GM18870 (cell line): Measurements from ENCODE around the gene NXPH1.

Source experiments
- ATAC-seq: cut with Tn5 transposase; IDR thresholded peaks from one replicate; pipeline ENCODE4 v1.9.1; 2021; ENCODE audit warnings: moderate library complexity; ENCODE audit not compliant: unreplicated experiment

The NXPH1 gene

DNA sequence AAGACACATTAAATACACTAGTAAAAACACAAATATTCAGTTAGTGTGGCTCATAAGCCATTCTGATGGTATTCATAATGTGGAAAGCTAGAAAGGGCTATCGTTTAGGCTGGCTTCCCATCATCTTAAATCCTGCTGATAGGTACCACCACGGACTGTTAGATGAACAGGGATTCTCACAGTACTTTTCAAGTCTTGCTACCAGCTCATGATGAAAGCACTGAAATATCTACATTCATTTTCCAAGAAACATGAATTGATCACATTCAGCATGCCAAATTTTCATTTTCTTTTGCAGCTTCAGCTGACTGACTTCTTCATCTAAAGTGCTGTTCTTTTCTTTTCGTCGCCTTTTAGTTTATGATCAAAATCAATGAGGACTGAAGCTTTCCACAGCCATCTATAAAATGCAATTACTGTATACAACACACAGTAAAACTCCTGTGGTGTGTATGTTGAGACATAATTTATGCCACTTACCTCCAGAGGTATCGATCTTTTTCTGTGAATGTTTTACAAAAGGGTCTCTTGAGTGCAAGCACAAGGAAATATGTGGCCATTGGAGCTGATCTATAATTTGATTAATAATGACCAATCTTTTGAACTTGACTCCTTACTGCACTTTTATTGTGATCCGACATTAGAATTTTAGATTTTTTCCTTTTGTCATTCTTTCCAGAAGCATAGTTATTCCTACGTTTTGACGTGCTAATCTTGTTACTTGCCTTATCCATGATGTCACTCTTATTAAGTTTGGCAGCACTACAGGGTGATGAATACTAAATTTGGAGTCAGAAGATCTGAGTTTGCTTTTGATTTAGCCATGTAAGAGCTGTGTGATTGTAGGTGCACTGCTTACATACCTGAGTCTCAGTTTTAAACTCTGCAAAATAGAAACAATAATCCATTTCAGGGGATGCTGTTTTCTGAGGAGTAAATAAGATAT, 58.4 kb downstream of the NXPH1 start:
- no peak for ATAC-seq

DNA sequence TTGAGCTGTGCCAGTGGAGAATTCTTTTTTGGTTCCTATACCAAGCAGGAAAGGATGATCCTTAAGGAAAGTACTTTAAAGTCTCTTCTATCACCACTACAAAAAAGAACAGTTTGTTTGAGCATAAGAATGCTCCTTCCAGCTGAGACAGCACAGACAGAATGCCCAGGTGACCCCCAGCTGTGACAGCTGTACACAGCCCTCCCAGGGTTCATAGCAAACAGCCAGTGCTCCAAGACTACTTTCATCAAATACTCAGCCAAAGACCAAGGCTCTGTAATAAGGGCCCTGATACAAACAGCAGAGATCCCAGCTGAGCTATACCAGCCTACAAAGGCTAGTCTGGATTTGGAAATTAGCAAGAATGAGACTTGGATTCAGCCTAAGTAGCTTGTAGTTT, 65.7 kb downstream of the NXPH1 start:
- no peak for ATAC-seq

DNA sequence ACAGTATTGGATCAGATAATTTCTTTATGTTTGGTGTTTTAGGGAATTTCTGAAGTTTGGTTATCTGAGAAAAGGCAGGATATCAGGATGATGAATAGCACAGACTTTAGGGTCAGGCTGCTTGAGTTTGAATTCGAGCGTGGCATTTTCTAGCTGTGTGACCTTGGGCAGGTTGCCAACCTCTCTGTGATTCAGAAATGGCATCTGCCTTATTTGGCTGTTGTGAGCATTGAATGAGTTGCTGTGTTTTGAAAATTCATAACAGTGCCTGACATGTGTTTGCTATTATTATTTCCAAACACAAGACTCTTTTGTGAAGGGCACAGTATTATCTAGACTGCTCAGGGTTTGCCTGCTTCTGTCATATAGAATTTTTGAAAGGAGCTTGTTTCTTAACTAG, 66.9 kb downstream of the NXPH1 start:
- no peak for ATAC-seq

DNA sequence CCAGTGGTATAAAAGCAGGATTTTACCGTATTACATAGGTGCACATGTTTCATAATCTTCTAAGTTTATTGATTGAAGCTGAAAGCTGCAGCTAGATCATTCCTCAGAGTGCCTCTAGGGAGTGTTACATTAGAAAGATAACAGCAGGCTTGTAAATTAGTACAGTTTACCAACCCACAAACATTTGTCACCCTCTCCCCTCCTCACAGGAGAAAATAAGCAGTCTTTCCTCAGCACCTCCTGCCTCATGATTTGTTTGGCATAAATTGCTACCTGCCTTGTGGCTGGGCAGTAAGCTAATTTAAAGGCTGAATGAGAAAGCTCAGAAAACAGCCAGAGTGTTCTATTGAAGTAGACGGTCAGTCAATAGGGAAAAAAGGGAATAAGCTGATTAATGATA, 74.2 kb downstream of the NXPH1 start:
- no peak for ATAC-seq

DNA sequence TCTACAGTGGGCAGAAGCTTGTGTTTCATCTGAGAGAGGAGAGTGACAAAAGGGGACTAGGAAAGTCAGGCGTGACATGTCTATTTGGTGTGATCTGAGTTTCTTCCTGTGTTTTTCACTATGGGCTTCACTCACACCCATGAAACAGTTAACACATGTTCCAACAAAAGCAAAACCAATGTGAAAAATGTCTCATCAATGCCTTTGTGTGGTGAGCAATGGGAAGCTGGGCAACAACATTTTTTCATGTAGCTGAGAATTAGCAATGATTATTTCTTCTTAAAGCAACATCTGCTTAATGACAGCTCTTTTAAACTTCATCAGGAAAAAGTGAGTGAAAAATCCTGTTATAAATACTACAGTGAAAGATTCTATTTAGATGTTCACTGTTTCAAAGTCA, 76.2 kb downstream of the NXPH1 start:
- no peak for ATAC-seq

DNA sequence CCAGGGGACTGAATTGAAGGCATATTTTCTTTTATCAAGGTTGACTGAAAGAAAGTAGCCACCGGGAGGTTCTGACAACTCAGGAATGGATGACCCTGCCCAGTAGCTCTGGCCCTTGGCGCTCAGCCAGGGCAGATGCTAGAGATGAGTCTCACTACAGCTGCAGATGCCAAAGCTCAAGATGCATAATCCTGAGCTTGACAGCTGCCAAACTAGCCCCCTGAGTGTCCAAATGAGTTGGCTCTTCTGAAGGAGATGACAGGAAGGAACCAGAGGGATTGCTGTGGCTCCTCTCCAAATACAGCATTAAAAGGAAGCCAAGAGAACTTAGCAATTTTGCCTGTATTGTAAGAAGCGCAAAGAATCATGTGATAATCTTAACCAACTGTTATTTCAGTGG, 78.4 kb downstream of the NXPH1 start:
- ATAC-seq: no peak

DNA sequence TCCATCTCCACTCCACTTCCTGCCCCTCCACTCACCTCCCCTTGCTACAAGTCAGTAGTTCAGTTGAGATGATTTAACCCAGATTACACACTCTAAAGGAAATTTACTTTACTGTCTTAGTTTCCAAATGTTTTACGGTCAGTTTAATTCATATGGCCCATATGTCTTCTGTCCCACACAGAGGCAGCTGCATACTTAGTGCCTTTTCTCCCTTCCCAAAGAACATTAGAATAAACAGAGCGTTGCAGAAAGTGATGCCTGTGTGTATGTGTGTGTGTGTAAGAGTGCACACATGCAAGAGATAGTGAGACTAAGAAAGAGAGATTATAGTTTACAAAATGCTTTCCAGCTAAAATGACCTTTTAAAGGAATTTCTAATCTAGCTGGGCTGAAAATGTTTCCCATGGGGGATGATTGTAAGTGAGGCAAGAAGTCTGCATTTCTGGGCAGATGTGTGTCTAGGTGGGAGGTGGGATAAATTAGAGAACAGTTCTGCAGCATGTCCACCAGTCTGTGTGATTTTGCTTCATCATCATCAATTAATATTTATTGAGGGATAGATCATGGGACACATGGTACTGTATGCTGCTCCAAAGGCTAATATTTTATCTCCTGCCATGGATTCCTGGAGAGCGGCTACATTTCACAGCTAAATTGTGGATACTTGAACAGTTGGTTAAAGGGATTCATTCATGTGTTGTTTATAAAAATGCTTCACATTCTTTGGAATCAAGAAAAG, 81.5 kb downstream of the NXPH1 start:
- no peak for ATAC-seq

DNA sequence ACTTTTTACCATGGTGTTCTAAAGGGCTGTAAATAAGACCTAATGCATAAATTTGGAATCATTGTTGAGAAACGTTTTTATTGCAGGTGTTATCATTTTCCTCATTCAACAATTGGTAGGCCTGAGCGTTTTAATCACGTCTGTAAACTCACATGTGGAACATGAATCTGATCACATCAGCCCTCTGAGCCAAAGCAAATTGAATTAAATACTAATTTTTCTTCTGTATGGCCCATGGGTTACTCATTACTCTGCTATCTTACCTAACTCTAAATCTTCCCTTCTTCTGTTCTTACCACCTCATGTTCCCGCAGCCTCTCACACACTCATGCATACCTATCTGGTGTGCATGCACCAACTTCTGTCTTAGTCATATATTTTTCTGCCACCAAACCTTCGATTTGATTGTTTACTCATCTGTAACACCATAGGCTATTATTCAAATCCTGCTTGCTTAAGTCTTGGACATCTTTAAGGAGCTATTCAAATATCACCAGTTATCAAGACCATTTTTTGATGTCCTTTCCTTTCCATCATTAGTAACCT, 82.3 kb downstream of the NXPH1 start:
- no peak for ATAC-seq

DNA sequence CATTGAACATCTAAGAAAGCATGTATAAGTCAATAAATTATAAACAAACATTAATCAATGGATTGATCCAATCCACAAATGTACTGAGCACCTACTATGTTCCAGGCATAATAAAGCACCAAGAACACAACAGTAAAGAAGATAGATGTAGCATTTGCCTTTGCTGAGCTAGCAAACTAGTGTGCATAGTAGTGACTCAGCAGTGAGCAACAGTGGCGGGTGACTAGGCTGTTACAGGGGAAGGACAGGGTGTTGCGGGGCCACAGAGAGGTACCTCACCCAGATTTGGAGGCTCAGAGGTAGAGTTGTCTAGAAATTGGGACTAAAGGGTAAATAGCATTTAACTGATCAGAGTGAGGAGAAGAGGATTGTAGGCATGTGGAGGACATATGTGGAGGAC, 83.6 kb downstream of the NXPH1 start:
- ATAC-seq: no peak

DNA sequence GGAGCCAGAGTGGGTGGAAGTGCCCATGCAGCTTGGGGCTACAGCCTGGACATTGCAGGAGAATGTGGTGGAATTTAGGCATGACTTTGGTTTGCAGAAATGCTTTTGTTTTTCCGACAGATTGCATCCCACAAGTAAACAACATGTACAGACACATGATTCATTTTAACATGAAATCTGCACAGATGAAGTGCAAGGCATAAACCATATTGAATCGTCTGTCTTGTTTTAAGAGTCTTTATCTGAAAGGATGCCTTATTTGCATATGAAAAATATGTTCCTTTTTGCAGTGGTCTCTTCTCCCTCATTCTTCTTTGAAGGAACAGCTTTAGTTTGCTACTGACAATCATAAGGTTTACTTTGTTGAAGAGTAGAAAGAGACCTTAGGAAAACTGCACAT, 94.9 kb downstream of the NXPH1 start:
- ATAC-seq: no peak

DNA sequence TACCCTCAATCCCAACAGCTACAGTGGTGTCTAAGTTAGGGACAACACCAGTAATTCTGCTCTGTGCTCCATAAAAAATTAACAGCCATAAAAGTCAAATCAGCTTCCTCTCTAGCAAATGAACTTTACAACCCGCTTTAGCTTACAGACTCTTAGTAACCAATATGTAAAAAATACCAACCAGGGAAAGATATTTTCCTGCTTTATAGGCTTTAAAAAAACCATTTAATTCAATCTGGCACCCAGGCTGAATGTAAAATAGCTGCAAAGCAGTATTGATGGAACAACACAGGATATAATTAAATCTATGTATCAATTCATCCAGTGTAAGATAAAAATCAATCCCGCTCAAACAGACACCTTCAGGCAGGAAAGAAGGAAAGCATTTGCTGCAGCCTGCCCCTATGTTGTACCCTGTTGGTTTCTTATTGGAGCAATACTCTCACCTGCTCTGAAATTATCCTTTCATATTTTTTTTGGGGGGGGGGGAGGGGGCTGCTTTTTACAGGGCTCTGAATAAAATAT, 98.6 kb downstream of the NXPH1 start:
- ATAC-seq: no peak

DNA sequence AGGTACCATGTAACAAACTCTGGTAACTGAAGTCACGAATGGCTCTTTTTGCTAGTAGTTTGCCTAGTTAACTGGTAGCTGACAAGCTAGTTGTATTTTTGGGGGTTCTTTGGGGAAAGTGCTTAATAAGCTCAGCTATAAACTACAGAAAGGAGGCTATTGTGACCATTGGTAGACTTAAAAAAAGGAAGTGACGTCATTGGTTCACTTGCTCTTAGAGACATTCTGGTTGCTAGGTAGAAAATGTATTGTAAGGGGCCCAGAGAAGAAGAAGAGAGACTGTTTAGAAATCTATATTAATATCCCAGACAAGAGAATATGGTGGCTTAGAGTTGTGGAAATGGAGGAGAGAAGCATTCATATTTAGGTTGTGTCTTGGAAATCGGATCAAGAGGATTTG, 103.0 kb downstream of the NXPH1 start:
- ATAC-seq: peak; percentile 83

DNA sequence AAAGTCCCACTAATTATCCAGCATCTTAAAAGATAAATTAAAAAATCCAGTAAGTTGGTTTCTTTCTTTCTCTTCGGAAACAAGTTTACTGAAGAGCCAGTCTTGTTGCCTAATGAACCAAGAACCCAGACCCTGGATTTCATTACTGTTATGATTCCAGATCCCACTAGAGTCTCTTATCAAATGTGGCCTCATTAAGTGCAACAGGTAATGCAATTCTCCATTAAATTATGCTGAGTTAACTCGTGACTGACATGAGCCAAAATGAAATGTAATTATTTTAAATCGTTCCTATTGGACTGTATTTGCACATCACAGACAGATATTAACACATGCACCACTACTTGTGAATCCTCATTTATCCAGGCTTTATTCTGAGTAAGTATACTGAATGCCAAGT, 115.6 kb downstream of the NXPH1 start:
- ATAC-seq: no peak

DNA sequence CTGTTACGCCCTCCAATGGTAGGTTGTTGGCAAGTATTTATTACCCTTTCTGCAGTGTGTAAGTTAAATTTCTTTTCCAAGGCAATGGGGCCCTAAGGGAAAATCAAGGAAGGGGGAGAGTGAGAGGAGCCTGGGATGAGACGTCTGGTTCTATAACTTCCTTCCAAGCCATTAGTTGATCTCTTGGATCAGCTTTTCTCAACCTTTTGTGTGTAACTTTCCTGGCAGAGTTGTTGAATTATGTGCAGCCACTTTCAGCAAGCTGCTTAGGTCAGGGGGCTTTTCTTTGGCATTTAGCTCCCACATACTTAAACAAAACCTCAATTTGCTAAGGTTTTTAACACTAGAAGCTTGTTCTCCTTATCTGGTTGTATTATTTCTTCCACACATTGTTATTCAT, 127.1 kb downstream of the NXPH1 start:
- no peak for ATAC-seq

DNA sequence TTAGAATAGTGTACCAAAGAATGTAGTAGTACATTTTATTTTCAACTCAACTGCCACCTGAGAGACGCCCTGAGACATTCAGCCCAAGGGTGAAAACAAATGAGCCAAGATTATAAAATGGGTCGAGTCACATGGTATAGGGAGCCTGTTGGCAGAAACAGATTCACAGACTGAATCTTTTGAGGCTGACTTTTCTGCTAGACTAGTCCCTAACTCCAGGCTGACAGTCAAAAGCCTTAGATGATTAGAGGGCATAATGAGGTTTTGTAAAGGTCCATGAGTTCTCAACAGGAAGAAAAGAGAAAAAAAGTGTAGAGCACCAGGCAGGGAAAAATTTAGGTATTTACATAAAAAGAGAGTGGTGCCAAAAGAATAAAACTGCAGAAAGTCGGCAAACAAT, 128.0 kb downstream of the NXPH1 start:
- ATAC-seq: no peak

DNA sequence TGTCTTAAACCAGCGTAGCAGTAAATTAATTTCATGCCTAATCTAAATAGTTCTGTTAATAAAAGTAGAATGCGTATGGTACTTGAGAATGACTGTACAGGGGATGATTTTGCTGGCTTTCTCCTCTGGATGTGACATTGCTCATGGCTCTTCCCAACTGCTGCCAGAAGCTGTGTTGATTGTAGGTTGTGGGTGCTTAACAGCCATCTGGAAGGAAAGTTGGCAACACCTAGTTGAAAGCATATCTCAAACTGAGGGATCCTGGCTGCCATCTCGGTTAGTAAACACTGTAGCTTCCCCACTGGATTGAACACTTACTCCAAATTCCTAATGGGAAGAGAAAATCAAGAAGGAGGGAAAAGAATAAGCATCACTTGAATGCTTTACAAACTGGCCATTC, 130.9 kb downstream of the NXPH1 start:
- ATAC-seq: no peak

DNA sequence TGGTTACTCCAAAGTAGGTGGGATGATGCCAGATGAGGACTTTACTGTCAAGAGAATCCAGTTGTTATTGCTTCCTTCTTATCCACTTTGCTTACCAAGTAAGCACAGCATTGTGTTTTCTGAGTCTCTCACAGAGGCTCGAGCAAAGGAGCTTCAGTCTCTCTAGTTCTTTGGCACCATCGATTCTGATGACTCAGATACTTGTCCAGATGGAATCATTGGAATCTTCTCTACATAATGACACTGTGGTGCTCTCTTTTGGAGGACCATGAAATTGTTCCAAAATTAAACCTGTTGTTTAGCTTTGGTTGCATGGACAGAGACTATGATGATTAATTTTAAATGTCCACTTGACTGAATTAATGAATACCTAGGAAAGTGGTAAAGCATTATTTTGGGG, 132.6 kb downstream of the NXPH1 start:
- no peak for ATAC-seq

DNA sequence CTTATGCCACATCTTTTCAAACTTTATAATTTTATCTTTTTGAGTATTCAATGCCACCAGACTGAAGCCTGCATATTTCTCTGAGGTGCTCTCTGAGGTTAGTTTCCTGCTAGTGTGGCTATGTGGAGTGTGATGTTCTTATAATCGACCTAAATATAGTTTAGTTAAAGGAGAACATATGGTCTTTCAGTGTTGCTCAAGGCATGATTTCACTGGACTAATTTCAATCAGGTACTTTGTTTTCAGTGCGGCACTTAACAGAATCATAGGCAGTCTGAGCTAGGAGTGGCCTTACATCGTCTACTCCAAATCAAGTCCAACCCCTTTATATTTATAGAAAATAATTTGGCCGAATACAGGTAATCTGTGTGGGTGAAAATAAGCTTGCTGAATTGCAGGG, 134.2 kb downstream of the NXPH1 start:
- ATAC-seq: no peak

DNA sequence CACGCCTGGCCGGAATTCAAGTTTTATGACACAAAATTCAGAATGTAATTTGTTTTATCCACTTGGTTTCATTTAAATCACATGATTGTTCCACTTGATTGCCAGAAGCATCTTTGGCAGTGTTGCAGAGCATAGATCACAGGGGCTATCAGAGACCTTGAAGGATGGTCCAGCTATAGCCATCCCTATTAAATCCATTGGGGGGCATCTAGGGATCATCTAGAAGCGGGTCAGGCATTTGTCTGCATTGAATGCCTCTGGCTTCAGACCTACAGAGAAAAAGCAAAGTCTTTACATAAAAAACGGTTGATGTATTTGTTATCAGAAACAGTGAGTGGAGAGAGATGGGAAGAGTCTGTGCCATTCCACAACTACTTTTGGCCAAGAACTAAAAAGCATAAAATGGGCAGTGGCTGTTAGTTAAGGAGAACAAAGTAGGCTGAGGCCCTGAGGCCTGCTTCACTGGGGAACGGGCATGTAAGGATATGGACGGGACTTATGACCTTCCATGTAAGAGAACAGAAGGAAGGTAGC, 146.3 kb downstream of the NXPH1 start:
- no peak for ATAC-seq

DNA sequence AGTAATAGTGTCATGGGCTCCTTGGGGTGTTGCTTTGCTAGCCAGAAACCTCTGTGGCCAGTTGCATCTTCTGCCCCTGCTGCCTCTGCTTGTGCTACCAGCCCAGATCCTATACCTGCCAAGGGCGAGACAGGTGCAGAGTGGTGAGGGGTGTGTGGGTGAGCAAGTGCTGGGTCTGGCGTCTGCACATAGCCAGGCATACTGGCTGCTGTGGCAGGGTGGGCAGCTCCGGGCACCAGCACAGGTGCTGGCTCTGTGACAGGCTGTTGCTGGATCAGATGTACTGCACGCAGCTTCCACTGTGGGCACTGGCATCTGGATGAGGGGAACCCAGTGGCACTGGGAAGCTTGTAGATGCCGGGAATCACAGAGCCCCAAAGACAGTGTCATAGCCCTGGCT, 148.4 kb downstream of the NXPH1 start:
- no peak for ATAC-seq

DNA sequence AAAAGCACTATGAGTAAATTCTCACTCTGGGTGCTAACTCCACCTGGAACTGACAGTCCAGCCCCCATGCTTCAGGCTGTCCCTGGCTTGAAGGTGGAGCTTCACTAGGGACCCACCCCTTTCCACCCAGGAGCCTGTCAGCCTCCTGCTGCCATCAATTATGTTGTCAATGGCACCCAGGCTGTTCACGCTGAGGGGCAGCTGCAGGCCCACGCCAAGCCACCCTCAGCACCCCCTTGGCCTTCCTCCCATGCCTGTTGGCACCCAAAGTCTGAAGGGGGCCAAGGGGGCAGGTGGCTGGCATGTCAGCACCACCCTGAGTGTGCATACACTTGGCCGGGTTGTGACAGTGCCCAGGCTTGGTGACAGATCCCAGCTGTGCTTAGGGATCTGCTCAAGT, 149.3 kb downstream of the NXPH1 start:
- ATAC-seq: no peak

DNA sequence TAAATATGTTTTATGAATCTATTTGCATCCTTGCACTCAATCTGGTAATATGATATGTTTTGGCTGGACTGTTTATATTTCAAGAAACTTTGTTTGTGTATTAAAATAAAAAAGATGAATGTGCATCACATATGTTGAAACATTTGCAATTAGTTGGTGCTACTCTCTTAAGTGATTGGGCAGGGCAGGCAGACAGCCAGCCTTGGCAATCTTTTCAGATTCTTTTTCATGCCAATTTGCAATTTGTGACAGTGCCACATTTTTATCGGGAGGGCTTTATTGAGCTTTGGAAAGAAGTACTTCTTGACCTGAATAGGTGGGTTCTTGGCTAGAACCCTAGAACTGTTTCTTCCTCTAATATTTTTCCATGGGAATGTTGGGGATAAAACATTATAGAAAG, 152.2 kb downstream of the NXPH1 start:
- no peak for ATAC-seq
